ENCODE measurements around the gene PDK1.

Gene PDK1

GRCh38 chr2:172639256-172639655 is 83.4 kb downstream of the PDK1 start:
- H2AFZ ChIP-seq (ENCODE audit: insufficient read depth, low read length, poor library complexity), result no peak overlapping the region
- H3K27ac ChIP-seq (ENCODE audit: low read depth, low read length), result no peak overlapping the region
- H3K4me1 ChIP-seq (ENCODE audit: control insufficient read depth in 1 of 2, insufficient read depth in 2 of 2, low read length in 2 of 2), result peaks cover 5 to 9% of the 10 kb centered on the region in 2 experiments
- no peak overlapping the region for H3K9ac ChIP-seq (ENCODE audit: low read length)
- no peak overlapping the region for H4K8ac ChIP-seq (ENCODE audit: low read depth, low read length)
- WGBS (ENCODE audit: extremely low coverage, insufficient coverage, insufficient read length), result no CpG with 5 or more reads among the region's 3 CpGs
- no peaks in the 10 kb centered on the region for H3K36me3 ChIP-seq (ENCODE audit: control insufficient read depth in 1 of 2, insufficient read depth in 2 of 2, low read length in 2 of 2)
- H4K91ac ChIP-seq (ENCODE audit: low read depth, low read length), result no peak overlapping the region
- no peak overlapping the region for H3K4me2 ChIP-seq (ENCODE audit: low read length)
- H3K4me3 ChIP-seq (ENCODE audit: low read depth, low read length), result no peak overlapping the region
- no peak overlapping the region for H2AK5ac ChIP-seq (ENCODE audit: low read length)
- H2BK120ac ChIP-seq (ENCODE audit: insufficient read depth, low read length, poor library complexity), result no peak overlapping the region
- H3K79me2 ChIP-seq (ENCODE audit: control insufficient read depth, insufficient read depth, low read length, poor library complexity), result no peaks in the 10 kb centered on the region
- H3K79me1 ChIP-seq (ENCODE audit: low read length), result peaks cover 6% of the 10 kb centered on the region
- H3K4ac ChIP-seq (ENCODE audit: low read depth, low read length), result no peak overlapping the region
- H3K9me3 ChIP-seq (ENCODE audit: insufficient read depth, low read depth, low read length), result no peaks in the 10 kb centered on the region
- no peak overlapping the region for H3K23ac ChIP-seq (ENCODE audit: low read length)
- no peak overlapping the region for H2BK5ac ChIP-seq (ENCODE audit: low read depth, low read length, poor library complexity)
- H3K18ac ChIP-seq (ENCODE audit: low read length), result no peak overlapping the region
- H4K12ac ChIP-seq (ENCODE audit: low read depth, low read length), result no peak overlapping the region
- H2BK12ac ChIP-seq (ENCODE audit: low read length), result no peak overlapping the region
- no peaks in the 10 kb centered on the region for H3K27me3 ChIP-seq (ENCODE audit: insufficient read depth, low read length)
- no peak for DNase-seq
- no peak overlapping the region for H3K14ac ChIP-seq (ENCODE audit: low read length)

- no peak overlapping the region for H3K14ac ChIP-seq (ENCODE audit: low read length)
- peaks cover 5 to 9% of the 10 kb centered on the region in 2 experiments for H3K4me1 ChIP-seq (ENCODE audit: control insufficient read depth in 1 of 2, insufficient read depth in 2 of 2, low read length in 2 of 2)
Observed at GRCh38 chr2:172639823-172640222, 83.9 kb downstream of the PDK1 start.

GRCh38 chr2:172640389-172640788 is 84.5 kb downstream of the PDK1 start:
- no peaks in the 10 kb centered on the region for H3K79me2 ChIP-seq (ENCODE audit: control insufficient read depth, insufficient read depth, low read length, poor library complexity)
- peak overlapping the region; percentile 51 for H4K91ac ChIP-seq (ENCODE audit: low read depth, low read length)
- no peaks in the 10 kb centered on the region for H3K36me3 ChIP-seq (ENCODE audit: control insufficient read depth in 1 of 2, insufficient read depth in 2 of 2, low read length in 2 of 2)
- DNase-seq, result no peak
- no peak overlapping the region for H3K27ac ChIP-seq (ENCODE audit: low read depth, low read length)
- H3K79me1 ChIP-seq (ENCODE audit: low read length), result peaks cover 6% of the 10 kb centered on the region
- no peak overlapping the region for H3K14ac ChIP-seq (ENCODE audit: low read length)
- H3K9ac ChIP-seq (ENCODE audit: low read length), result no peak overlapping the region
- peaks cover 5 to 9% of the 10 kb centered on the region in 2 experiments for H3K4me1 ChIP-seq (ENCODE audit: control insufficient read depth in 1 of 2, insufficient read depth in 2 of 2, low read length in 2 of 2)
- no peak overlapping the region for H4K8ac ChIP-seq (ENCODE audit: low read depth, low read length)
- no peak overlapping the region for H3K4ac ChIP-seq (ENCODE audit: low read depth, low read length)
- no peaks in the 10 kb centered on the region for H3K9me3 ChIP-seq (ENCODE audit: insufficient read depth, low read depth, low read length)
- H3K23ac ChIP-seq (ENCODE audit: low read length), result no peak overlapping the region
- no peak overlapping the region for H2BK120ac ChIP-seq (ENCODE audit: insufficient read depth, low read length, poor library complexity)
- H4K12ac ChIP-seq (ENCODE audit: low read depth, low read length), result no peak overlapping the region
- H3K4me3 ChIP-seq (ENCODE audit: low read depth, low read length), result no peak overlapping the region
- H3K27me3 ChIP-seq (ENCODE audit: insufficient read depth, low read length), result no peaks in the 10 kb centered on the region
- H2AK5ac ChIP-seq (ENCODE audit: low read length), result no peak overlapping the region
- H3K18ac ChIP-seq (ENCODE audit: low read length), result no peak overlapping the region
- H2AFZ ChIP-seq (ENCODE audit: insufficient read depth, low read length, poor library complexity), result no peak overlapping the region
- H3K4me2 ChIP-seq (ENCODE audit: low read length), result no peak overlapping the region
- H2BK12ac ChIP-seq (ENCODE audit: low read length), result no peak overlapping the region
- H2BK5ac ChIP-seq (ENCODE audit: low read depth, low read length, poor library complexity), result no peak overlapping the region

More at GRCh38 chr2:172639823-172640222, 83.9 kb downstream of the PDK1 start:
- Histone ChIP-seq H2BK120ac (ENCODE audit: insufficient read depth, low read length, poor library complexity) (no peak overlapping the region), H3K4me3 (ENCODE audit: low read depth, low read length) (no peak overlapping the region), H4K12ac (ENCODE audit: low read depth, low read length) (no peak overlapping the region), H2BK5ac (ENCODE audit: low read depth, low read length, poor library complexity) (no peak overlapping the region), H3K18ac (ENCODE audit: low read length) (no peak overlapping the region), H3K4me2 (ENCODE audit: low read length) (no peak overlapping the region), H3K27ac (ENCODE audit: low read depth, low read length) (no peak overlapping the region), H2BK12ac (ENCODE audit: low read length) (no peak overlapping the region), H3K4ac (ENCODE audit: low read depth, low read length) (no peak overlapping the region), H3K79me2 (ENCODE audit: control insufficient read depth, insufficient read depth, low read length, poor library complexity) (no peaks in the 10 kb centered on the region), H2AFZ (ENCODE audit: insufficient read depth, low read length, poor library complexity) (no peak overlapping the region), H4K8ac (ENCODE audit: low read depth, low read length) (no peak overlapping the region), H3K79me1 (ENCODE audit: low read length) (peaks cover 6% of the 10 kb centered on the region), H3K9me3 (ENCODE audit: insufficient read depth, low read depth, low read length) (no peaks in the 10 kb centered on the region), H3K9ac (ENCODE audit: low read length) (no peak overlapping the region), H2AK5ac (ENCODE audit: low read length) (no peak overlapping the region), H3K36me3 (ENCODE audit: control insufficient read depth in 1 of 2, insufficient read depth in 2 of 2, low read length in 2 of 2) (no peaks in the 10 kb centered on the region), H4K91ac (ENCODE audit: low read depth, low read length) (no peak overlapping the region), H3K27me3 (ENCODE audit: insufficient read depth, low read length) (no peaks in the 10 kb centered on the region), H3K23ac (ENCODE audit: low read length) (no peak overlapping the region)
- DNase-seq, result peak in 1 of 2 donors; percentile 21
- WGBS (ENCODE audit: extremely low coverage, insufficient coverage, insufficient read length), result no CpG with 5 or more reads among the region's 2 CpGs

GRCh38 chr2:172642301-172643020 is 86.6 kb downstream of the PDK1 start:
- no peak overlapping the region for H2AFZ ChIP-seq (ENCODE audit: insufficient read depth, low read length, poor library complexity)
- no peak overlapping the region for H2BK12ac ChIP-seq (ENCODE audit: low read length)
- peaks cover 6% of the 10 kb centered on the region for H3K79me1 ChIP-seq (ENCODE audit: low read length)
- H3K36me3 ChIP-seq (ENCODE audit: control insufficient read depth in 1 of 2, insufficient read depth in 2 of 2, low read length in 2 of 2), result no peaks in the 10 kb centered on the region
- no peak overlapping the region for H3K14ac ChIP-seq (ENCODE audit: low read length)
- H3K4me1 ChIP-seq (ENCODE audit: control insufficient read depth in 1 of 2, insufficient read depth in 2 of 2, low read length in 2 of 2), result peaks cover 5 to 9% of the 10 kb centered on the region in 2 experiments
- H2BK5ac ChIP-seq (ENCODE audit: low read depth, low read length, poor library complexity), result no peak overlapping the region
- H3K27ac ChIP-seq (ENCODE audit: low read depth, low read length), result no peak overlapping the region
- H4K91ac ChIP-seq (ENCODE audit: low read depth, low read length), result no peak overlapping the region
- H3K4me3 ChIP-seq (ENCODE audit: low read depth, low read length), result no peak overlapping the region
- H3K9ac ChIP-seq (ENCODE audit: low read length), result no peak overlapping the region
- no peak overlapping the region for H3K23ac ChIP-seq (ENCODE audit: low read length)
- H3K79me2 ChIP-seq (ENCODE audit: control insufficient read depth, insufficient read depth, low read length, poor library complexity), result no peaks in the 10 kb centered on the region
- H3K18ac ChIP-seq (ENCODE audit: low read length), result no peak overlapping the region
- H3K27me3 ChIP-seq (ENCODE audit: insufficient read depth, low read length), result no peaks in the 10 kb centered on the region
- no peak overlapping the region for H4K12ac ChIP-seq (ENCODE audit: low read depth, low read length)
- WGBS (ENCODE audit: extremely low coverage, insufficient coverage, insufficient read length), result no CpG with 5 or more reads among the region's 6 CpGs
- no peak overlapping the region for H3K4me2 ChIP-seq (ENCODE audit: low read length)
- H3K4ac ChIP-seq (ENCODE audit: low read depth, low read length), result no peak overlapping the region
- no peak overlapping the region for H4K8ac ChIP-seq (ENCODE audit: low read depth, low read length)
- no peak overlapping the region for H2AK5ac ChIP-seq (ENCODE audit: low read length)
- no peak for DNase-seq
- H3K9me3 ChIP-seq (ENCODE audit: insufficient read depth, low read depth, low read length), result no peaks in the 10 kb centered on the region
- H2BK120ac ChIP-seq (ENCODE audit: insufficient read depth, low read length, poor library complexity), result no peak overlapping the region

All from trophoblast cell (in vitro differentiated cells and primary cell).